Activated CD4-positive, alpha-beta T cell treated with anti-CD3 and anti-CD28 coated beads, Interleukin-2, amount 50 U/mL, for 24 hours (primary cell): ENCODE results near the gene LONP1.

Source experiments
- DNase-seq, 2 donors: peaks; one replicate each; pipeline ENCODE4 v3.0.0-alpha.2; 2020; ENCODE audit warnings: low read depth in 1 of 2, low spot score in 1 of 2

The LONP1 gene

GRCh38 chr19:5680437-5681368, 39.2 kb downstream of the LONP1 start, which contains the start of the genes HSD11B1L and MICOS13:
TSS of gene HSD11B1L (plus strand) at chr19:5681027. CDS start at chr19:5684833, 3,806 bp downstream.
TSS of gene MICOS13 (minus strand) at chr19:5680516. CDS start at chr19:5680486, 30 bp downstream.
- peak; percentile 94 to 97 for DNase-seq

GRCh38 chr19:5680084-5680436, 39.9 kb downstream of the LONP1 start:
- peak in 1 of 2 donors; percentile 22 for DNase-seq

- no peak for DNase-seq
These were observed 40.5 kb downstream of the LONP1 start for GRCh38 chr19:5679289-5680083.

- no peak for DNase-seq
These were observed 41.8 kb downstream of the LONP1 start for GRCh38 chr19:5678071-5678718.

DNA sequence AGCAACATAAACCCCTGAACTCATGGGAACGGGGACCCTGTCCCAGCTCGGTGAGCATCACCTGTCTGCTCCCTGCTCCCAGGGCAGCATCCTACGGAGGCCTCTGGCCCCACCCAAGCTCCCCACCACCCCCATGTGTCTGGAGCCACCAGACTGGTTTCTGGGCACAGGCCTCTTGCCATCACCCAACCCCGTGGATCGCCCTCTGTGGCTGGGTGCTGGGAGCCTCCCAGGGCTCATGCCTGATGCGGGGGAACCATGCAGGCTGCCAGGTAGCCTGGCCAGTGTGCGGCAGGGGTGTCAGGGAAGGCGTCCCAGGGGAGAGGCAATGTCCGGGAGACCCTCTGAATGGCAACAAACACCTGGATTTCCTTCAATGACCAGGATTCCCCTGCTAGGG, 42.4 kb downstream of the LONP1 start:
- no peak for DNase-seq

- no peak for DNase-seq
These were observed 42.8 kb downstream of the LONP1 start for GRCh38 chr19:5677136-5677535.

DNA sequence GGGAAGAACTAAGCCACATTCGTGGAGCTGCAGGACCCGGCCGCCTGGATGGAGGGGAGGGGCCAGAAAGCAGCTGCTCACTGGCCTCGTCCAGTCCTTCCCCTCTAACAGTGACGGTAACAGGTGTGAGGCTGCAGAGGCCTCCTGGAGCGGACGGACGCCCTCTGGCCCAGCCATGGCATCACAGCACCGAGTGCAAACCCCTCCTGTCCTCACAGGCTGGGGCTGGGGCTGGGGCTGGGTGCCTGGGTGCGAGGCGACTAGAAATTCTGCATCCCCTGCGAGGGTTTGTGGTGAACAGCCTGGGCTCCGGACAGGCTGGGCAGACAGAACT, 43.2 kb downstream of the LONP1 start:
- DNase-seq: no peak

GRCh38 chr19:5676105-5676771, 43.7 kb downstream of the LONP1 start:
- DNase-seq: no peak

DNA sequence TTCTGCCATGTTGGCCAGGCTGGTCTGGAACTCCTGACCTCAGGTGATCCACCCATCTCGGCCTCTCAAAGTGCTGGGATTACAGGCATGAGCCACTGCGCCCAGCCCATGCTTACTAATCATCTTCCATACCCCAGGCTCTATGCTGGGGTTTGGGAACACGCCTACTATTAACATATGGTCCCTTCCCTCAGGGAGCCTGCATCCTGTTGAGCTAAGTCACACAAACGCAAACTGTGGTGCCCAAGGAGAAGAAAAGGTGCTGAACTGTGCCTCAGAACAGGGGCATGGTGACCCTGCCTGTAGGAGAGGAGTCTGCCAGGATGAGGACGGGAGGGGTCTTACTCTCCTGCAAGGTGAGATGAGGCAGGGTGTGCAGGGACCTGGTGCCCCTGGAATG, 45.2 kb downstream of the LONP1 start:
- DNase-seq: no peak

GRCh38 chr19:5673752-5674151, 46.2 kb downstream of the LONP1 start:
- DNase-seq: no peak

DNA sequence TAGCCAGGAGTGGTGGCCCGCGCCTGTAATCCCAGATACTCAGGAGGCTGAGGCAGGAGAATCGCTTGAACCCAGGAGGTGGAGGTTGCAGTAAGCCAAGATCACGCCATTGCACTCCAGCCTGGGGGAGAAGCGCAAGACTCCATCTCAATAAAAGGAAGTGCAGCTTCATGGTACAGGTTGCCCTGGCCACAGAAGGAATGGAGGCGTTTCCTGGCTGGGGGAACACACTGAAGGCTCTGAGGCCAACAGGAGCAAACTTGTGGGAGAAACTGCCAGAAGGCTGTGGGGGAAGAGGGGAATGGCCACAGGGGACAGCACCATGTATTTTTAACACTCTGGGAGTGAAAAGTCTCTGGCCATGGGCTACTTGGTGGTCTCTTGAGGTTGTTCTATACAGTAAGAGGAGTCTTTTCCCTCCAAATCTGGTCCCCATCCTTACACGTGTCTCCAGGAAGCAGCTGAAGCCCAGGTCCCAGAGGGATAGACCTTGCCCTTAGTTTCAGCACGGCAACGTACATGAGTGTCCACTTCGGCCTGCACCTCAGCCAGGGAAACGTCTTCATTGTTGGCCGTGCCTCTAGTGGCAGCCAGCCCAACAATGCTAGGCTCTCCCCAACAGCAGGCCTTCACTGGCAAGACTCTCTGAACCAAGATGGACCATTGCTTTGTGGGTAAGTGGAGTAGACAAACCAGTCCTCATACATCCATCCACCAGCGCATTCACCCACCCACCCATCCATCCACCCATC, 47.1 kb downstream of the LONP1 start:
- no peak for DNase-seq

- no peak for DNase-seq
These were observed 48.3 kb downstream of the LONP1 start for GRCh38 chr19:5671600-5671999.

DNA sequence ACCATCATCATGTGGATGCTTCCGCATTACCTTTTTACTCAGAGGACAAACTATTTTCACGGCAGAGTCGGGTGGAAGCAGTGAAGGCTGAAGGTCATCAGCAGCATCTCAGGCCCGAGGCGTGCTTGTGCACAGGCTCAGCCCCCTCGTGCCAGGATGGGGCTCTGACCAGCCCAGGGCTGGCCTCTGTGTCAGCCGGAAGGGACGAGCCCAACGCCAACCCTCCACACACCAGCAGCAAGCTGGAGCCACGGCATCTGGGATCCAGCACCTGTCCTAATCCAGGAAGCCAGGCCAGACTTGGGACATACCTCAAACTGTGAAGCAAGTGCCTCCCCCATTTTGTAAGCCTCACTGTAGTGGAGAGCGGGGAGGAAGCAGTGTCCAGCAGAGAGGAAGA, 50.7 kb downstream of the LONP1 start:
- no peak for DNase-seq

DNA sequence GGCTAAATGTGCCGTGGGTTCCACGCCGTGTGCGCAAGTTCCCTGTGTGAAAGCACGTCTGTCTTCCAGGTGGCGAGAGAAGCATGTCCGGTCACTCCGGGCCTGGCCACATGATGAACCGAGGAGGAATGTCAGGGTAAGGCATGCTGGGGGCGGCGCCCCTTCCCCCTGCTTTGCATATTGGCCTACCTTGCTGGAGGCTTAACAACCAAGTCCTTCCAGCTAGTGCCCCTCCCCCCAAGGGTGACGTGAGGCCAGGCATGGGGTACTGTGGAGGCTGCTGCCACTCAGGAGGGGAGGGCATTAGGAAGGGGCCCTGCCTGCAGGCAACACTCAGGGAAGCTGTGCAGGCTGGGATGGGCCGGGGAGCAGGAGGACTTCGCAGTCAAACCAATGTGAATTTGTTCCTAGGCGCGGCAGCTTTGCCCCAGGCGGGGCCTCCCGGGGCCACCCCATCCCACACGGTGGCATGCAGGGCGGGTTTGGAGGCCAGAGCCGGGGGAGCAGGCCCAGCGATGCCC, 52.1 kb downstream of the LONP1 start:
- DNase-seq: no peak

DNA sequence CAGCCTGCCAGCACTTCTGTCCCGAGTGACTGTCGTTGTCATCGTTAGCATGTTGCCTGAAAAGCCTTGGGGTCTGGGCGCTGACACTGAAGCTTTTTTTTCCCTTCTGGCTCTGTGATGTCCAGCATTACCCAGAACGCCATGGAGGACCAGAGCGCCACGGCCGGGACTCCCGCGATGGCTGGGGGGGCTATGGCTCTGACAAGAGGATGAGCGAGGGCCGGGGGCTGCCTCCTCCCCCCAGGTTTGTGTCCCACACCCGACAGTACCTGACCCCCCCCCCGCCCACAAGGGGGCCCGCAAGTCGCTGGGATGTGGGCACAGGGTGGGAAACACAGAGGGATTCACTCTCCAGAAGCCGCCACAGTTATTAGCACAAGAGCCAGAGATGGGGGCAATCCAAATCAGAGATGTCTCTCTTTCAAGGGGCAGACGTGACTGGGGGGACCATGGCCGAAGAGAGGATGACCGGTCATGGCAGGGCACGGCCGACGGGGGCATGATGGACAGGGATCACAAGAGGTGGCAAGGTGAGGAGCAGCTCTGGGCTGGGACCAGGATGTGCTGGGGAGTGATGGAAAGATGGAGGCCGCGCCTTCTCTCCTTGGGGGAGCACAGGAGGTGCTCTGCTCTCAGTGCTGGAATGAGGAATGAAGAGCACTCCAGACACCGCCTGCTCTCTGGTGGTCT, 52.9 kb downstream of the LONP1 start:
- DNase-seq: no peak

DNA sequence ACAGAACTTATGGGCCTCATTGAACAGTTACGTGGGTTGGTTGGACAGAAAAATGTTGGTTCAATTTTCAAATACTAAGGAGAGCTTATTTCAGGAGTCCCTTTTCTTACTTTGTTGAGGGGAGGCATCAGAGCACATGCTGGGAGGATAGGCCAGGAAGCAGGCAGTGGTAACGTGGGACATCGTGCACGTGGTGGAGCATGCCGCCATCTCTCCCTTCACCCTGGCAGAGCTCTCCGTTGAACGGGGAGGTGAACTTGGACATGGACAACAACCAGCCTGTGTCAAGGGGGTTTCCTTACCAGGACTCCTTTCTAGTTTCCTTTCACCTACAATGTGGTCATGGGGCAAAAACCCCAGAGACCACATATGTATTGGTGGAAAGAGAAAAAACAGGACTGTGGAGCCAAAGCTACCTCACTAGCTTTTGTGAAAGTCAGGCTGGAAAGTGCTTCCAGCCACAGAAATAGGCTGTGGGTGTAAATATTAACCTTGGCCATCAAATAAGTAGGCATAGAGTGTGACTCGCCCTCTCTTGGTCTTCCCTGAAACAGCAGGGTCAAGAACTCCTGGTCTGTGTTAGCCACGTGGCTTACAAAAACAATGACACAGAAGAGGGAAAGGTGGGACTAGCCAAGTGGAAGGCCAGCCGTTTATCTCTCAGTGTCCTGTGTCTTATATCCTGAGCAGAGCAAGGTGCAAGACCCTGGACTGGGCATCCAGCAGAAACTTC, 54.0 kb downstream of the LONP1 start:
- DNase-seq: no peak

GRCh38 chr19:5664515-5664914, 55.4 kb downstream of the LONP1 start:
- no peak for DNase-seq

DNA sequence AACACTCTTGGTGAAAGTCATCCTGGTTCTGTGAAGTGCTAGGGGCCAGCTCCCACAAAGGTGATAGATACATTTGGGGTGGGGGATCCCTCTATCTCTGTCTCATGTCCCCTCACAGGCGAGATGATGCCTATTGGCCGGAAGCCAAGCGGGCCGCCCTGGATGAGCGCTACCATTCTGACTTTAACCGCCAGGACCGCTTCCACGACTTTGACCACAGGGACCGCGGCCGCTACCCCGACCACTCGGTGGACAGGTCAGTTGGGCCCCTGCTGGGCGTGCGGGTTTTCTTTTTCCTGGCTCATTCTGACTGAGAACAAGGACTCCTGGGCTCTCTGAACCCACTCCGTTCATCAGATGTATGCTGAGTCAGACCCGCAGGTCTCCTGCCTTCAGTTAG, 56.0 kb downstream of the LONP1 start:
- no peak for DNase-seq

DNA sequence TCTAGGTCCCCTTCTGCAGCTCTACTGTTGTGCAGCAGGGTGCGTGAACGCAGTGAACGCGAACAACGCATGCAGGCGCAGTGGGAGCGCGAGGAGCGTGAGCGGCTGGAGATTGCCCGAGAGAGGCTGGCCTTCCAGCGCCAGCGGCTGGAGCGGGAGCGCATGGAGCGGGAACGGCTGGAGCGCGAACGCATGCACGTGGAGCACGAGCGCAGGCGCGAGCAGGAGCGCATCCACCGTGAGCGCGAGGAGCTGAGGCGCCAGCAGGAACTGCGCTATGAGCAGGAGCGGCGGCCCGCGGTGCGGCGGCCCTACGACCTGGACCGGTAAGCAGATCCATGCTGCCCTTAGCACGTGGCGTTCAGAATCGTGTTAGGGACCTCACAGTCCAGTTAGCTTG, 58.5 kb downstream of the LONP1 start:
- DNase-seq: no peak
